ENCODE measurements around the gene MYH2.

MYH2 gene

DNA sequence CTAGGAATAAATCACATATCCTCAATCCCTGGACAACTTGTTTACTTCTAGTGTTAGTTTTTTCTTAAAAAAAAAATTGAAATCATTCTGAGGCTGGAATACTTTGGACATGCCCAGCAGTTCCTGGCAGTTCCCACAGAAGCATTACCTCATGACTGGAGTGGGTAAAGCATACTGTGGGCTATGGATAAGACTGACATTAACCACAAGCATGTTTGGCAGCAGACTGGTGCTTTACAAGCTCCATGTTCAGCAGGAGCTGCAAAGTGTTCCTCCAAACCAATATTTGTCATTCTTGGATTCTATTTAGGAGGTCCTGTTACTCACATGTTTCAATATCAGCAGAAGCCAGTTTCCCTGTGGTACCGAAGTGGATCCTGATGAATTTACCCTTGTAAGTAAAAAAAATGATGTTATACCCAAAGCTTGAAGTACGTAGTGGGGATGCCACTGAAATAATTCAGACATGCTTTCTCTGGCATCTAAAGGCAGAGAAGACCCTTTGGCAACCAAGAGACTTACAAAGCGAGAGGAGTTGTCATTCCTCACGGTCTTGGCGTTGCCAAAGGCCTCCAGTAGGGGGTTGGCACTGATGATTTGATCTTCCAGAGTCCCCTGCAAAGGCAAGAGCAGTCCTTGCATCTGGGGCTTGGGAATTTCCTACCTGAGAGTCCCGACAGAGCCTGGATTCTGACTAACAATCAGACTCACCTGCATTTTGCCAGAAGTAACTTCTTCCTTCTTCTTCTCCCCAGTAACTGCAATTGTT lies 36.0 kb downstream of the MYH2 start:
- no peak for DNase-seq

GRCh38 chr17:10512856-10513255 lies 36.6 kb downstream of the MYH2 start:
- no peak for DNase-seq

DNA sequence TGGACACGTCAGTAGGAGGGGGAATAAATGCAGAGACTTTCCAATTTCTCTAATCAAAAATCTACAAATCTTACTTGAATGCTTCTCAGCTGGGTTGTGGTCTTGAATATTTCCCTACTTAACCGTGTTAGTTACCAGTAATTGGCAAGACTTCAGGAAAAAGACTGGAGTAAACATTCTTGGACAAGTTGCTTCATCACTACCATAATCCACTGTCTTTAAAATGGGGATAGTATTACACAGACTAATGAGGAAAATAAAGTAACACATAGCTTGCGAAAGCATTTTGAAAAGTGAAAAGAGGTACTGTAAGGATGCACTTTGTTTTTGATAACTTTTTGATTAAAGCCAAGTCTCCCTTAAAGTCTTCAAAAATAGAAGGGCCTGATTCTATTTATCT lies 49.5 kb downstream of the MYH2 start:
- DNase-seq: no peak

DNA sequence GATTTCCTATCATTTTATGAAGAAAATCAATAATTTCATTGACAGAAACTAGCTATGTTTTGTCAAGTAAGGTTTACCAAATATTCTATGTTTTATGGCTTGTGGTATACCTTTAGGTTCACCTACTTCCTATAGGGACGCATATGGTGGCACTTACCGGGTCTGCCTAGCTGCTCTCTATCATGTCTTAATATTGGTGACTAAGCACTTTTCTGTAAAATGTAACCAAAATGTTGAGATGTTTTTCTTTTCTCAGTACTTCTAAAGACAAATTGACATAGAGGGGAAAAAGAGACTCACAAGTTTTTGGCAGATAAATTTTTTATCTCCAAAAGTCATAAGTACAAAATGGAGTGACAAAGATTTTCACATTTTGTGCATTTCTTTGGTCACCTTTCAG lies 57.5 kb downstream of the MYH2 start:
- no peak for DNase-seq

DNA sequence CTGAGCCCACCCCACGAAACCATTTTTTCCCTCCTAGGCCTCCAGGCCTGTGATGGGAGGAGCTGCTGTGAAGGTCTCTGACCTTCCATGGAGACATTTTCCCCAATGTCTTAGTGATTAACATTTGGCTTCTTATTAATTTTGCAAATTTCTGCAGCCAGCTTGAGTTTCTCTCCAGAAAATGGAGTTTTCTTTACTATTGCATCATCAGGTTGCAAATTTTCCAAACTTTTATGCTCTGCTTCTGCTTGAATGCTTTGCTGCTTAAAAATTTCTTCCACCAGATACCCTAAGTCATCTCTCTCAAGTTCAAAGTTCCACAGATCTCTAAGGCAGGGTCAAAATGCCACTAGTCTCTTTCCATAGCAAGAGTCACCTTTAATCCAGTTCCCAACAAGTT lies 67.2 kb downstream of the MYH2 start:
- DNase-seq: no peak

DNA sequence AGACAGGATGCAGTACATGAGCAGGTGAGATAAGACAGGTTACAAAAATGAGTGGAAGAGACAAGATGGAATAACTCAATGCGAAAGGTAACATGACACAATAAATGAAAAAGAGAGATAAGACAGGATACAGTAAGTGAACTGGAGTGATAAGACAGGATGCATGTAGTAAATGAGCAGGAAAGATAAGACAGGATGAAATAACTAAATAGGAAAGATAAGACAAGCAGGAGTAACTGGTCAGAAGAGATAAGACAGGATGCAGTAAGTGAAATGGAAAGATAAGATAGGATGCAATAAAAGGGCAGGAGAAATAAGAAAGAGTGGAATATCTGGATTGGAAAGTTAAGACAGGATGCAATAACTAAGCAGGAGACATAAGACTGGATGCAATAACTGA lies 71.8 kb downstream of the MYH2 start:
- DNase-seq: no peak

- DNase-seq: no peak
These were observed 74.9 kb downstream of the MYH2 start for GRCh38 chr17:10474536-10474935.

DNA sequence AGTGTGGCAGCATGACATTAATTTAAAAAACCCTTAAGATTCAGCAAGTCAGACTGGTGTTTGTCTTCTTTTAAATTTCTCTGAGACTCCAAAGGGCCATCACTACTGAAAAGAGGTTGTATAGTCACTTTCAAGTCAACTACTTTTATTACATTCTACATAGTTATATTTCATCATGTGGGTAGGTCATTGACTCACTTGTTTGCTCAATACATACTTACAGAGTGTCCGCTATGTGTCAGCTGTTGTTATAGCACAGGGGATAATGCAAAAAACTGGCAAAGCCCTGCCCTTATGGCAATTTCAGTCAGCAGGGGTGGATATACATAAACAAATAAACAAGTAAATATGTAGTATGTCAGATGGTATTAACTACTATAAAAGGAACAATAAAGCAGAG lies 77.6 kb downstream of the MYH2 start:
- no peak for DNase-seq
